Right hindlimb (tissue), 1 donor: ENCODE data around the gene NPIPA1.
A peak's percentile ranks its signal among the peaks of the same experiment; 100 is the strongest.
"Not testable (repeated sequence)": the region's sequence is repeated elsewhere in the genome, so short reads cannot be mapped to it uniquely, and the experiment has no call there.

Experiments used
- DNase-seq: peaks from one replicate; pipeline ENCODE4 v3.0.0-alpha.2; 2018

Gene NPIPA1

DNA sequence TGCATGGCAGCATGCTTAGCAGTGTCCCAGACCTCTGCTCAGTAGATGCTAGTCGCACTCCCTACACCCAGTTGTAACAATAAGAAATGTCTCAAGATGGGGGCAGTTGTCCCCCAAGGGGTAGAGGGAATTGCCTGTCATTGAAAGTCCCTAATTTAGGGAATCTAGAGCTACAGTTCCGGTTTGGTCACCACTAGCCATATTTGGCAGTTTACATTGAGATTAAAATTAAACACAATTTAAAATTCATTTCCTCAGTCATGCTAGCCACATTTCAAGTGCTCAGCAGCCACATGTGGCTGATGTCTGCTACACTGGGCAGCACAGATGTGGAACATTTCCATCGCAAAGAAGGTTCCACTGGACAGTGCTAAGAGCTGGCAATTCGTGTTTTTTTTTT lies 41.7 kb downstream of the NPIPA1 start:
- not testable (repeated sequence) for DNase-seq

DNA sequence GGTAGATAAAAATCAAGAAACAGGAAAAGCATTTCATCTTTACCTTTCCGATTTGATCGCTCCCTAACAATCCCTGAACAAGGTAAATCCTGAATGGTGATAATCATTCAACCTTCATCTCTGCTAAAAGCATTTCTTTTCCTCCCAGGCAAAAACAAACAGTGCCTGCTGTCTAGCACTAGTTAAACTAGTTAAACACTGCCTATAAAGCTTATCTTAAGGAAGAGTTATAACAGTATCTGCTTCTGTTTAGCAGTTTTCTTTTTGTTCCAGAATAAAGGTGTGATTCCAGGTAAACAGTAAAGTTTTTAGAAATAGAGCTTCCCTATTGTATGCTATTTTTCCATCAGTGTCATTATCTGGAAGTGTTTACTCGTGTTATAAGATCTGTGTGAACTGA lies 44.0 kb downstream of the NPIPA1 start:
- not testable (repeated sequence) for DNase-seq

DNA sequence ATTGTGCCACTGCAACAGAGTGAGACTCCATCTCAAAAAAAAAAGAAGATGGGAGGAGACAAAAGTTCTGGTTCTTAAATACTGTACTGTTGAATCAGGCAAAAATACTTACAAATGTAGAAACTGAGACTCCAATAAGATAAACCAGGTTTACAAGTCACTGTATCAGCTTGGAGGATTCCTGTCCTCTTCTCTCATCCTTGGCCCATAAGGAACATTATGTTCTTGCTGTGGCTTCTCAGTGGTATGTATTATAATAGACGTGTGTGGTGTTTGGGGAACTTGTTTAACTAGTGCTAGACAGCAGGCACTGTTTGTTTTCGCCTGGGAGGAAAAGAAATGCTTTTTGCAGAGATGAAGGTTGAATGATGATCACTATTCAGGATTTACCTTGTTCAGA lies 45.3 kb downstream of the NPIPA1 start:
- DNase-seq: not testable (repeated sequence)

DNA sequence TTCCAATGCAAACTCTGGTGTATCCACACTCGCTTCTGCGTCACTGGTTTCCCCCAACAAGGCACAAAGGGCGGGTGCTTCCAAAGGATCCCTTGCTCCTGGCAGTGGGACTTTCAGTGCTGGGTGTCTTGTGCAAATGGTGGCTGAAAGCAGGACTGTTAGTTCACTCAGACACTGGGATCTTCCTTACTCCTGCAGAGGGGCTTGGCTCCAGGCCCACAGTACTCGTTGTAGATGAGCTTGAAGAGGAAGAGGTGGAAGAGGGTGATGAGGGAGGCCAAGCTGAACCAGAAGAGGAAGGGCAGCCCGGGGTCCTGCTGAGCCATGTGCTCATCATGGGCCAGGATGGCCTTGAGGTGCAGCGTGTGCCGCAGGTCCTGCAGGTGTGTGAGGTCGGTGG lies 50.8 kb downstream of the NPIPA1 start:
- DNase-seq: not testable (repeated sequence)

DNA sequence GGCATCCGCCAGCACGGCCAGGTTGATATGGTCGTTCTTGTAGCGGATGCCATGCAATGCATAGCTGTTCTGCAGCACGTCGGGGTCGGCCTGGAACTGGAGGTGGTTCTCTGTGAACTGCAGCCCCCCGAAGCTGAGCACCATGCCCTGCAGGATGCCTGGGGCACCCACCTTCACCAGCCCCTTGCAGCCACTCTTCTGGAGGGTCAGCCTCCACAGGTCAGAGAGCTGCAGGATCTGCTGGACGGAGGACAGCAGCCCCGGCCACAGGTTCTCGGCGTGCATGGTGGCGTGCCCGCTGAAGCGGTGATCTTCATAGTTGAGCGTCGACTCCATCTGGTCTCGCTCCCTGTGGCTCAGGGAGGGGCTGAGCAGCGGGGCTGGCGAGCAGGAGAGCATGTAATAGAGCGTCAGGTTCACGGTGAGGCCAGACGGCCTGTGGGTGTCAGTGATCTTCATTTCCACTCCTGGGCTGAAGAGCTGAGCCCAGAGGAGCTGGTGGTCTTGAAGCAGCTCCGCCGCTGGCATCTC lies 51.5 kb downstream of the NPIPA1 start:
- peak; percentile 37 for DNase-seq

DNA sequence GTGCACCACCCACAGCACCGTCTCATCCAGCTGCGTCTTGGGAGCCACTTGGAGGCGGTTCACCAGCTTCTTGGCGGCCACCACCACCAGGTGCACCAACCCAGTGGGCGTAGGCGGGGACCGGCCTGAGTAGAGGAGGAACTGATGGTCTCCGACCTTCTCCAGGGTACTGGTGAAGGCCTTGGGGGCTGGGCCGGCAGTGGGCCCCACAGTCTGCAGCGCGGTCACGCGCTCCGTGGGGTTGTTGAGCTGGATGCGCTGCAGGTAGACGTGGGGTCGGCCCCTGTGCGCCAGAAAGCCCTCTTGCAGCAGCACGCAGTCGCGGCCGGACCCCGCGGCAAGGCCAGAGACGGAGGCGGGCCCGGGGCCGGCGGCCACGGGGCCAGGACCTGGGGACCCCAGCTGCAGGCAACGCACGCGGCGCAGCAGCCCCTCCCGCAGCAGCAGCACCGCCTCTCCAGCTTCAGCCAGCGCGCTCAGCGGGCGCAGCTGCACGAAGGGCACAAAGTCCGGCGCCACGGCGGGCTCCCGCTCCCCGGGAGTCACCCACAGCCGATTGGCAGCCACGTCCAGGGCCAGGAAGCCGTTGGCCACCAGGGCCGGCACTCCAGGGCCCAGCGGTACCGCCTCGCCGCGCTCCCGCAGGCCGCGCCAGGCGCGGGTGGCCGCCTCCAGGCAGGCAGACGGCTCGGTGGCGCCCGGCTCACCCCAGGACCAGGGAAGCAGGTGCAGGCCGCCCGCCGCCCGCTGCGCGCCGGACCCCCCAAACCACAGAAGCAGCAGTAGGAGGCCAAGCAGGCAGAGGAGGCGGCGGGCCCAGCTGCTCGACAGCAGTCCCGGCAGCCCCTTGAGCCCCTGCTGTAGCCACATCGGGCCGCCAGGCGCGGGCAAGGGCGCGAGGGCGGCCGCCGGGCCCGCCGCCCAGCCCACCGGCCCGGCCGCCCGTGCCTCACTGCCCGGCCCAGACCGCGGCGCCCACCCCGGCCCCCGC lies 52.3 kb downstream of the NPIPA1 start:
- peak; percentile 31 for DNase-seq

DNA sequence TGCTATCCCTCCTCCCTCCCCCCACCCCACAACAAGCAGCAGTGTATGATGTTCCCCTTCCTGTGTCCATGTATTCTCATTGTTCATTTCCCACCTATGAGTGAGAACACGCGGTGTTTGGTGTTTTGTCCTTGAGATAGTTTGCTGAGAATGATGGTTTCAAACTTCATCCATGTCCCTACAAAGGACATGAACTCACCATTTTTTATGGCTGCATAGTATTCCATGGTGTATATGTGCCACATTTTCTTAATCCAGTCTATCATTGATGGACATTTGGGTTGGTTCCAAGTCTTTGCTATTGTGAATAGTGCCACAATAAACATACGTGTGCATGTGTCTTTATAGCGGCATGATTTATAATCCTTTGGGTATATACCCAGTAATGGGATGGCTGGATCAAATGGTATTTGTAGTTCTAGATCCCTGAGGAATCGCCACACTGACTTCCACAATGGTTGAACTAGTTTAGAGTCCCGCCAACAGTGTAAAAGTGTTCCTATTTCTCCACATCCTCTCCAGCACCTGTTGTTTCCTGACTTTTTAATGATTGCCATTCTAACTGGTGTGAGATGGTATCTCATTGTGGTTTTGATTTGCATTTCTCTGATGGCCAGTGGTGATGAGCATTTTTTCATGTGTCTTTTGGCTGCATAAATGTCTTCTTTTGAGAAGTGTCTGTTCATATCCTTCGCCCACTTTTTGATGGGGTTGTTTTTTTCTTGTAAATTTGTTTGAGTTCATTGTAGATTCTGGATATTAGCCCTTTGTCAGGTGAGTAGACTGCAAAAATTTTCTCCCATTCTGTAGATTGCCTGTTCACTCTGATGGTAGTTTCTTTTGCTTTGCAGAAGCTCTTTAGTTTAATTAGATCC lies 56.3 kb downstream of the NPIPA1 start:
- not testable (repeated sequence) for DNase-seq

DNA sequence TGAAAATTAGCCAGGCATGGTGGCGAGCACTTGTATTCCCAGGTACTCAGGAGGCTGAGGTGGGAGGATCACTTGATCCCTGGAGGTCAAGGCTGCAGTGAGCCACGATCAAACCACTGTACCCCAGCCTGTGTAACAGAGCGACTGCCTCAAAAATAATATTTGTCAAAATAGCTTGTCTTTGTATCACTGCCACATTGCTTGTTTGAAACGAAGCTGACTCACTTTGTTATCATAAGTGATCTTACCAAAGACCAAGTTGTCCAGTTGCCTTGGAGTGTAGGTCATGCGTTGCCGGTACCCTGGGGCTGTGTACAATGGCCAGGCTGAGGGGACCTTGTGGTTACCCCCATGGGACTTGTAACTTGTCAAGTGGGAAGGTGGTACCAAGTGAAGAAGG lies 59.5 kb downstream of the NPIPA1 start:
- not testable (repeated sequence) for DNase-seq

DNA sequence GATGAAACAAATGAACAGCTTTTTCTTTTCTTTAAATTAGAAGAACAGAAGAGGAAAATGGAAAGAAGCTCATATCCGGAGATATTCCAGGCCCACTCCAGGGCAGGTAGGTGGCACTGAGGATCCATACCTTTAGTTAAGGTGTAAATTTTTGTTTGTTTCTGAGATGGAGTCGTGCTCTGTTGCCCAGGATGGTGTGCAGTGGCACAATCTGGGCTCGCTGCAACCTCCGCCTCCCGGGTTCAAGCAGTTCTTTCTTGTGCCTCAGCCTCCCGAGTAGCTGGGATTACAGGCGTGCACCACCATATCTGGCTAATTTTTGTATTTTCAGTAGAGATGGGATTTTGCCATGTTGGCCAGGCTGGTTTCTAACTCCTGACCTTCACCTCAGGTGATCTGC lies 61.1 kb downstream of the NPIPA1 start:
- DNase-seq: not testable (repeated sequence)

DNA sequence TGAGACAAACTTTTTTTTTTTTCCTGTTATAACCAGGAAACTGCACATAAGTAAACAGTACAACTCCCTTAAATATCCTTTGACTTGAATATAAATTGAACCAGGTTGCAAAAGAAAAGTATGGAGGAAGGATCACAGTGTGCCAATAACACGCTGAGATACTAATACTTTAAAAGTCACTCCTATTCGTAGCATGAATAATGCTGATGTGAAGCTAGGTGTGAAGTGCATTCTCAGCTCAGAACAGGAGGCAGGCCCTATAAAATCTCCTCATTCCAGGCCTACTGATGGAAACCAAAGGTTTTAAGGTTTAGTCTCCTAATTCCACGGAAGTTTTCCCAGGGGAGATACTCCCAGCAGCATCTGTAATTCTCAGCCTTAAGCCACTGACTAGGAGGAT lies 62.6 kb downstream of the NPIPA1 start:
- DNase-seq: not testable (repeated sequence)
